NCI-H446 (cell line): ENCODE results near the gene NTRK2.

Experiments used
- DNase-seq, 2 experiments: peaks; one replicate each; lab custom pipeline; 2025; lab: John Stamatoyannopoulos, UW

Gene NTRK2

DNA sequence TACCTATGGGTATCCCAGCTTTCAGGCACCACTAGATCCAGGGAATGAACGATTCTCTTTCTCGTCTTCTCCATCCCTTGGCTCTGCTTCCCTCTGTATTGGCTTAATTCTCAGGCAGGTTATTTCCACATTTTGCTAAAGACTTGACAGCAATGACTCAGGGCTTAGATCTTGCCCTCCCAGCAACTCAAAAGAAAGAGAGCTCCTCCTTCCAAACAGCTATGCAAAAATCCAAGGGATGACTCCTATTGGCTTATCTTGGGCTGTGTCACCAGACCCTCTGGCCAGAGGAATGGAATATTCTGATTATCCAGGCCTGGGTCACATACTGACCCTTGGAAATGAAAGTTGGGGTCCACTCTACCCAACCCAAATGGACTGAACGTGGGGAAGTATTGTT is 270.2 kb downstream of the NTRK2 start:
- DNase-seq = no peak

DNA sequence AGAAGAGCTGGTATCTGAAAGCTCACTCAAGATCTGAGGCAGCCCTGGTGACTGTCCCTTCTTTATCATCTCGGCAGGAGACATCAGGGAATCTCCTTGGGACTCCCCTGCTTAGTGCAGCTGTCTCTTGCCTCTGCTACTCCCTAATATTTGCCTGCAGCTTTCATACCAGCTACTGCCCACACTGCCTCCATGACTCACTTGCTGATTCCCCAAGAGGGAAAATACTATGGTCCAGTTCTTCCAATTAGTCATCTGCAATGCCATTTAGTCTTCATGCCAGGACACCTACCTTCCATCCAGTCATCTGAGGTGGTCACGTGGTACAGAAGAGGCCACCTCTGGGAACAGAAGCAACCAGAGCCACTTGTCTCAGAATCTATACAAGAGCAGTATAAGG is 270.8 kb downstream of the NTRK2 start:
- no peak for DNase-seq

DNA sequence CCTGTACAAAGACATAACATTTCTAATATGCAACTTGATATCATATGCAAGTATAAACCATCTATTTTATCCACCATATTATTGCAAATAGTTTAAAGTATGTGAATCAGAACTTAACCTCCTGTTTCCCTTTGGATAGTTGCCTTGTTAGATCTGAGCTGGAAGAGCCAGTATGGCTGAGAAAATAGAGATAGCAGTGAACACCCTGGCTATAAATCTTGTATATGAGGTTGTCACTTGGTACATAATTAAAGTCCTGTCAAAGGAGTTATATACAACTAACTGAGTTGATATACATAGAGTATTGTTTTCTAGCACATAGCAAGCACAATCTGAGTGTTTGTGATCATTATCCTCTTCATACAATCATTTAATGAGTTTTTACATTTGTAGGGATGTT is 272.3 kb downstream of the NTRK2 start:
- no peak for DNase-seq

DNA sequence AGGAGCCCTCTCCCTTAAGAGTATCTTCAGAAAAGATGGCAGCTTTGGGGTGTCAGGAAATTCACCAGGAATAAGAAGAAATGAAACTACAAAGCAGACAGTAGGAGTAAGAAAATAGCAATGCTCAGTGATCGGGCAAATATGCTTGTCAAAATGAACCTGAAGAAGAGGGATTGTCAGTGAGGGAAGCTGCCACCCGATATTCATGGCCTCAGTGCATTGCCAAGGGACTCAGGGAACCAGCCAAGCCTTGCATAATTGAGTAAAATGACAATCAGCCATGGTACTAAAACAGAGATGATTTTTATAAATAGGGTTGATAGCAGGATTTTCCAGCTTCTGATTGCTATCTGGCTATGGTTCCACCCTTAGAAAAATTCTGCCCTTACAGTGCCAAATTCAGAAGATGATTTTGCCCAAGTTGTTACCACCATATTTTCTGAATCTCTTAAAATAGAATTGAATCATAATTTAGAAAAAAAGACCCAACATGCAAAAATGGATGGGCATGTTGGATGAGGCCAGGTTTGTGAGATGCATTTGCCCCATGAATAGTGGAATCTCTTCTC is 274.0 kb downstream of the NTRK2 start:
- no peak for DNase-seq

DNA sequence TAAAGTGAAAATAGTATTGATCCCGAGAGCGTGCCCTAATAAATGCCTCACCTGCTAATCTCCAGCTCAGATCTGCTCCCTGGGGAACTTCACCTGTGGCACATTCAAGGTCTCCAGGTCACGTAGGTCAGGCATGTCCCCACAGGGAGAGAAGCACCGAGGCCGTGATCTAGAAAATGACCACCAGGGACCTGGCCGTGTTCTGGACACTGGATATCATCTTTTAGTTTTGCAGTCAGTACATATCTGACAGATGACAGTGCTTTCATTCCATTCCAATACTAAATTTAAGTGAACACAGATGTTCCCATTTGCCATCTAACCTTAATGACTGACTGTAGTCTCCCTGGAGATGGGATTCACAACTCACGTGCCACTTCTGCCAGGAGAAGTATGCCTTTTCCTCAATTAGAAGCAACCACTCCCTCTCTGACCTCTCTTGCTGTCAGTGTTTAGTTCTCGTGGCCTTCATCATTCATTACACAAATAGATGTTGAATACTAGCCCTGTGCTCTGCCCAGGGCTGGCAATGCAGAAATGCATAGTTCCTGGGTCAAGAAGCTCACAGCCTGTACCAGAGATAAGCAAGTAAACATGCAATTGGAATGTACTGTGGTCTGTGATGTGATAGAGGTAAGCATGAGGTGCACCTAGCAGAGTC is 276.5 kb downstream of the NTRK2 start:
- no peak for DNase-seq

DNA sequence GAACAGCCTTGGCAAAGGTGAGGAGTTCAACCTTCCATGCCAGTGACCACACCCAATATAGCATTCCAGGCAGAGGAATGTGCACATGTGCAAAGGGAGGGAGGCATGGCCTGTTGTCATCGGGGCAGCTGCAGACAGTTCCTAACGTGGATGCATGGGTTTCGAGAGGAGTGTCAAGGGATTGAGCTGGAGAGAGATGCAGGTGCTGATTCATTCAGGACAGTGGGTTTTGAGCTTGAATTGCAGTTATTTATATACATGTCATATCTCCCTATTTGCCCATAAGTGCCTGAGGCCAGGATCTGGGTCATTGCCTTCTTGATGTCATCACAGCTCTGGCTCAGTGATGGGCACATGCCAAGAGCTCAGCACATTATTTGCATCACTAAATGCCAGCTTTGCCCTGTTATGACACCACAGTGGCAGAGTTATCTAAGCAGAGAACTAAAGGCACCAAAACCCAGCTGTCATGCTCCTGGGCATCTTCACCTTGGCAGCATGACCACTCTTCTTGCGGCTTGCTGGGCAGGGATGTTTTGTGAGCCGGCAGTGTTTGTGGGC is 278.0 kb downstream of the NTRK2 start:
- no peak for DNase-seq

DNA sequence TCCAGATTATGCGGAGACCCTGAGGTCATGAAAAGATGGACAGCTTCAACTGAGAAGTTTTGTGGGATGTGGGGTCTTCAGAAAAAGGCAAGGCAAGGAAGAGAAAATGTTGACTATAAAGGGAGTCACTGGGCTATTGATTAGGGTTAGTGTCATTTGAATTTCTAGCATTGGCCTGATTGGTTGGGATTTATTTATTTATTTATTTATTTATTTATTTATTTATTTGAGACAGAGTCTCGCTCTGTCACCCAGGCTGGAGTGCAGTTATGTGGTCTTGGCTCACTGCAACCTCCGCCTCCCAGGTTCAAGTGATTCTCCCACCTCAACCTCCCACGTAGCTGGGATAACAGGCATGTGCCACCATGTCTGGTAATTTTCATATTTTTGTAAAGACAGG is 279.7 kb downstream of the NTRK2 start:
- DNase-seq = no peak

DNA sequence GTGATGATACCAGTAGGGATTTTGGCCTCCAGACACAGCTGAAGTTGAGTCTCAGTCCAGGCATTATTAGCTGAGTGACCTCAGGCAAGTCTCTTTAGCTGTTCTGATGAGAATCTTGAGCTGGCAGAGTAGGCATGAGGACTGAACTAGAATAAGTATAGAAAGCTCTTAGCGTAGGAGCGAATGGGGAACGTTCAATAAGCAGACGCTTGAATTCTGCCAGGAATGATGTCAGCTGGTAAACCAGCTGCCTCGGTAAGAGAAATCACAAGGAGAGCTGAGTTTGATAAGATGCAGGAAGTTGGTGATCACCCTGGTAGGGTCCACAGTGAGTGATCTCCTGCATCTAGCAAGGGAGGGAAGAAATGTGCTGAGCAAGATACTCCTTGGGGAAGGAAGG is 280.4 kb downstream of the NTRK2 start:
- DNase-seq = no peak

DNA sequence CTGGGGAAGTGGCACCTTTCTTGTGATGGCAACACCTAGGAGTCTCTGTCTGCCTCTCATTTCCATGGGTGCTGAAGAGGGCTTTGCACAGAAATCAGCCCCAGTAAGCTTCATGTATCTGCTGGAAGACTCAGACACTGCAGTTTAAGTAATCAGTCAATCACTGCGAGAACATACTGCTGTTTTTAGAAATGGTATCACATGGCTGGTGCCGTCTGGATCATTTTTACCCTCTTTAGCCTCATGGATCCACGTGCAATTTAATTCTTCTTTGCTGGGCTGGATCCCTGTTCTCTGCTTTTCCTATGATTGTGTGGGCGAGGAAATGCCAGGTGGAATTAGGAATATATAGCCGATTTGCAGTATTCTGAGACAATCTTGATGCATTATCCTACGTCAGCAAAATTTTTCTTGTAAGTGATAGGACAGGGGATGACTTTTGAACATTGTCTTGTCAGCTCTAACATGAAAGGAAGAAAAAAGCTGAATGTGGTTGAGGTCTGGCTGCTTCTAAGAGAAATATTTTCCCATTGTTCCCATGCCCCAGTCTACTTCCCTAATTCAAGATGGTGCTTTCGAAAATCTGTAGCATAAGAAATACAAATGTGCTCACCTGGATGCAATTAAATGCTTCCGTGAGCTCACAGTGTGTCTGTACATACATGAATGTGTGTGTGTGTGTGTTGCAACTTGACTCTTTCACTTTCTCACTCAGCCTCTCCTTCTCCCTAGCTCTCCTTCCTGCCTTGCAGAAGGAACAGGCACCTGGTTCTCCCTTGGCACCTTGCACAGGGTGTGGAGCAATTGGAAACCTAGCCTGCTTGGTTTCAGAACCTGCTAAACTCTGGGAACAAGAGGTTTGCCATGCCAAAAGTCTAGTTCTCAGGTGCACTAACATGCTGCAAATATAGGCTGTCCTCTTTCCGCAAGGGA is 281.6 kb downstream of the NTRK2 start:
- DNase-seq = no peak

DNA sequence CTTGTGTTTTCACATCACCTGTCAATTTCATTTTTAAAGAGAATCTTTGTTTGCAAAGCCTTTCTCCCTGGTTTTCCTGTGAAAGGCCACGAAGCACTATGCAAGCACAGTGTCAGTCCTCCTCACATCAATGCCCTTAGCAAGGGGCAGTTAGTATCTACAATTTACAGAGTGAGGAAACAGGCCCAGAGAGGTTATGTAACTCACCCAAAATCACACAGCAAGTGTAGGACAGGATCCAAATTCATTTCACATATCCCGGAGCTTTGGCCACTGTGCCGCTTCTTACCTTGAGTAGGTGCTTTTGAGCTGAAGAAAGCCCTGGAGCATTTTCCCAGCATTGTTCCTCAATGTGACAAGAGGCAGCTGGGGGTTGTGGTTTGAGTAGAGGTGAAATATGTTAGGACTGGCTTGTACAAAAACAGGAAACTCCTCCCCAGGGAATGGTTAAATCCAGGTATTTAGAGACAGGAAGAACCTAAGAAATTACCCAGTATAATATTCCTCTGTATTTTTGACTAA is 283.8 kb downstream of the NTRK2 start:
- DNase-seq = no peak

DNA sequence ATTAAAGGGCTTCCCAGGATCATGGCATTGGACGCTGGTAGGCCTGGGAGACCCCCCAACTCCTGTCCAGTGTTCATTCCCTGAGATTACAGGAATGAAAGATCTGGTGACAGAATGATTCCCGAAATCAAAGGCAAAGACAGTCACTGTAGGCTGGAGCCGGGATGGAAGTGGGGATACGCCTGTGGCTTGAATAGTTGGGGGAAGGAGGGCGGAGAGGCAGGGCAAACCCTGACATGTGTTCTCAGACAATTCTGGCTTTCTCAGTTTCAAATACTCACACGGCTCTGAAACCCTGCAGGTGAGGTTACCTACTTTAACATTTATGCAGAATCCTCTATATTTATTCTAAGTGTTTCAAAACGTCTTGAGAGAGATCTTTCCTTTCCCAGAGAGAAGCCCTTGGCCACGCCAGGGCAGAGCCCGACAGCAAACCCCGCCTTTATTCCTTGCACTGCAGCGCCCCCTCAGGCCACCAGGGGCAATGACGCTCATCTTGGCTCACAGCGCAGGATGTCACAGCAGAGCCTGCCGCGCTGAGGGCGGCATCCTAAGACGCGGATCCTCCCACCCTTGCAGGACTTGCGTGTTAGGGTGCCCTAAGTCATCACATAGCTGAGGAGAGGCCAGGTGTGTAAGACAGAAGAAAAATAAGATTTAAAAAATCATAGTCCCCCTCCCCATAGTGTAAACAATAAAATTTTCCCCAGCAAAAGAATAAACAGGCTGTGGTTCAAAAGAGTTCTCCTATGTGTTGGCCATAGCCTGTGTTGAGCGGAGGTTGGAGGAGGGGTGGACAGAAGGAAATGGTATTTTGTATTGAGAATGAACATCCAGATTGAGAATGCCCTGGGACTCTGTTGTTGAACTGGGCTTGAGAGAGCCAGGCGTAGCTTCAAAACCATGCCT is 284.5 kb downstream of the NTRK2 start:
- peak; percentile 1 to 22 for DNase-seq

DNA sequence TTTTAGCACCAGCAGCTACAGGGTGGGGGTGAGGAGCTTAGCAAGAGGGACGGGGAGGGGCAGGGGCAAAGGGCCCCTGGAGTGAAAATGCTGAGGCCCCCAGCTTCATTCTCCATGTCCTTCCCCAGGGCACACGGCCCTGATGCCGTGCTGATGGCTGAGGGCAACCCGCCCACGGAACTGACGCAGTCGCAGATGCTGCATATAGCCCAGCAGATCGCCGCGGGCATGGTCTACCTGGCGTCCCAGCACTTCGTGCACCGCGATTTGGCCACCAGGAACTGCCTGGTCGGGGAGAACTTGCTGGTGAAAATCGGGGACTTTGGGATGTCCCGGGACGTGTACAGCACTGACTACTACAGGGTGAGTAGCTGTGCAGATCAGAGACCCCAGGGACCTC is 285.6 kb downstream of the NTRK2 start:
- no peak for DNase-seq

DNA sequence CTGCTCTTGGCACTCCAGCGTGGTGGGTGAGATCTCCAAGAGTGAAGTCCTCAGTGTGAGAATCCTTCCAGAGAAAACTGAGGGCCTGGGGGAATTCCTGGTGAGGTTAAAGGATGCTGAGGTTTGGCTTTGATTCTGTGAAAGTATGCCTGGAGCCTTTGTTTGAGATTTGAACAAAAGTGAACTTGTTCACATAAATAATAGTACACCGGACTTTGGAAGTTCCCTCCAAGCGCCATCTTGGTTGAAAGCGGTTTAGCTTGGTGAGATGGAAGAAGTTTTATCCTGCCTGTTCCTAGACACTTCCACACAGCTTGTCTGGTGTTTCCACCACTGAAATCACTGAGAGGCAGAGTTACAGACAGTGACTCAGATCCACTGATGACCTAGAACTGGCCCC is 286.4 kb downstream of the NTRK2 start:
- DNase-seq = no peak

DNA sequence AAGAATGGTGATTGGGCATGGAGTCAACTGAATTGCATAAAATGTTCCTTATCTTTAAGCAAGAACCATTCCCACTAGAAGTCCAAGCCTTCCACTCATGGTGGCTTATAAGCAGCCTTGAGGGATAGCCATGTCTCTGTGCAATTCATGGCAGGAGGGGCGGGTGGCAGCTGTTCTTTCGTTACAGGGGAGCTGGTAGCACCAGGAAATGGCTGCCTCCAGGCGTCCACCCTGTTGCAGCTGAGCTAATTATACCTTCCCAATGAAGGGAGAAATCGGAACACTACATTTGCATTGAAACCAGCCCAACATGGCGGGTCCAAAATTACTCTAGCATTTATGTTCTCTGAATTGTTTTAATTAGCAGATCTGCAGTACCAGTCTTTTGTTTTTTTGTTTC is 289.8 kb downstream of the NTRK2 start:
- DNase-seq = no peak

DNA sequence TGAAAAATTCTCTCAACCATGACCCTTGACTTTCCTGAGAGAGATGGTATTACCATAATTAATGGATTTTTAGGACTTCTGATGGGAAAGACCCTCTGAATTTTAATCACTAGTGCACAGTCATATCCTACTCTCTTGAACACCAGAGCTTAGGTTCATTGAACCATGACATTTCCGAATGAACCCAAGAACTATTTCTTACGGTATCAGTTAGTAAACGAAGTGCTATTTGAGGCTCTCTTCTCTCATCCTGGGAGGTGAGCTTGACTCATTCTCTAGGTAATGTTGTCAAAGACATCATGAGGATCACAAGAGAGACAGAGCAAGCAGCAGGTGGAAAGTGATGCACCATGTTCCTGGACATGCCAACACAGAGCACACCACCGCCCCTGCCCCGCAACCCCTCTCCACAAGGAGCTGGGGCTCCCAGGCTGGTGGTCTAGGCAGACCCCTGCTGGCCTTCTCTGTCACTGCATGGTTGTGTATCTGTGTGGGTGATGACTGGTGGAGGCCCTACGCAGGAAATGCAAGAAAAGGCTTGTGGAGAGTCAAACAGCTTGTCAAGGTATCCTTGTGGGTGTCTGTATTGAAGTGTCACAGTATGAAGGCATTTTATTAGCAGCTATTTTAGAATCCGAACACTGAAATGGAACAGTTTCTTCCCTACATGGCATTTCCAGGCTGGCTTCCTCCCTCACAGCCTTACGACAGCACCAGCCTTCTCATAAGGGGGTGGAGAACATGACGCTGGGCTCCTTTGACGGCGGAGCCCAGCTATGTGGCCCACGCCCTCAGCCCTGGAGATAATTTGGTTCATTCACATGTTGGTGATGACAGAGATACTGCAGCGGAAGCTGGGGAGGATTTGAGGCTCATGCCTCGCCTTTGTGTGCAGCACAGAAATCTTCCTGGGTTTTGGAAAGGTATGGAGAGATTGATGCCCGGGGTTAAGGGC is 297.6 kb downstream of the NTRK2 start:
- DNase-seq = no peak

DNA sequence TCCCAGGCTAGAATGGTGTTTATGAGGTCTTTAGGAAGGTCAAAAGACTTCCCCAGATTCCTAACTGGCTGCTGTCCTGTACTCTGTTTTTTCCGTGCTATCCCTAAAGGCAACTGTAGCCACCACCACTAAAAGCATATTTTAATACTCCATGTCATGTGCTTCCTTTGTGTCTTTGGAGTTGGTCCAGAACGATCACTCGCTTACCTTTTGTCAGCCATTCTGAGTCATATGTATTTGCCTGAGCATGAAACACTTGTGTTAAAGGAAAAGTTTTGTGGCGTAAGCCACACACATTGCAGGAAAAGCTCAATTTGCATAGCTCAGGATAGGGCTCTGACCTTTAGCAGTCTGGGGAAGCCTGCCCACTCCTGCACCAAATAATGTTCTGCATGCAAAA is 299.6 kb downstream of the NTRK2 start:
- DNase-seq = no peak

DNA sequence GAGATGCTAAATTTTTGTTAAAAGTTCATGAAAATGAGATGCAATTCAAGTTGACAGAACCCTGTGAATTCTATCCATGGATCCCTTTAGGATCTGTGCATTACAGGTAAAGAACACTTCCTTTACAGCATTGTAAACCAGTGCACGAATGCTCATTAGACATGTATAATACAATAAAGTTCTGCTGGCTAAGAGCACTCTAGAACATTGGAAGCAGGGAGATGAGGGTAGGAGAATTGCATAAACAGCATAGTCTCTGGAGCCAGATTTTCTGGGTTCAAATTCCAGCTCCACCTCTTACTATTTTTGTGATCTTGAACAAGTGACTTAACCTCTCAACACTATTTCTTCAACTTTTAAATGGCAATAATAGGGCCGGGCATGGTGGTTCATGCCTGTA is 300.2 kb downstream of the NTRK2 start:
- no peak for DNase-seq

DNA sequence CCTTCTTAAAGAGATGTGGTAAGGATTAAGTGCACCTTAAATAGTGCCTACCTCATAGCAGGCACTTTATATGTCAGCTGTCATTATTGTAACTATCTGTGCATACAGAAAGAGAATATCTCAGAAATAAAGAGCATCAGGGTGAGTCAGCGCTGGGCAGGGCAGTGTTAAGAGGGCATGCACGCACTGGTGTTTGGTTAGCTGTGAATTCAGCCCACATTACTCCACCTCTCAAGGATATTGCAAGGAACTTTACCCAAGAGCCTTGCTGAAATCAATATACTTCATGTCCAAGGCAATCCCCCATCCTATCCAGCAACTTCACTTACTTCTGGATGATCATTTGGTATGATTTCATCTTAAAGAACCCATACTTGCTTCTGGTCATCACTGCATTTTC is 300.9 kb downstream of the NTRK2 start:
- no peak for DNase-seq

DNA sequence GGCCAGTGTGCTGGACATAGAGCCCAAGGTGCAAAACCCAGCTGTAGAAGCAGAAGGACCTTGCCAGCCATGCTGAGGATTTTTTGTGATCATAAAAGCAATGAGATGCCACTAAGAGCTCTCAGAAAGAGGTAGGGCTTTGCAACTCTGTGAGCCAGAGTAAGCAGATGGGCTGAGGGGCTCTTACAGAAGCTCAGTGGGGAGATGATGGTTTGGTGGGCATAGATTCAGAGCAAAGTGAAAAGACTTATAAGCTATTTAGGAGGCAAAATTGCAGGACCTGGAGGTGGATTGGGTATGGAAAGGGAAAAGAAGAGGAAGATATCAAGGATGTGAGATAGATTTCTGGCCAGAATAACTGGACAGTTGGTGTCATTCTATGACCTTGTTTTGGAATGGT is 302.0 kb downstream of the NTRK2 start:
- DNase-seq = no peak

DNA sequence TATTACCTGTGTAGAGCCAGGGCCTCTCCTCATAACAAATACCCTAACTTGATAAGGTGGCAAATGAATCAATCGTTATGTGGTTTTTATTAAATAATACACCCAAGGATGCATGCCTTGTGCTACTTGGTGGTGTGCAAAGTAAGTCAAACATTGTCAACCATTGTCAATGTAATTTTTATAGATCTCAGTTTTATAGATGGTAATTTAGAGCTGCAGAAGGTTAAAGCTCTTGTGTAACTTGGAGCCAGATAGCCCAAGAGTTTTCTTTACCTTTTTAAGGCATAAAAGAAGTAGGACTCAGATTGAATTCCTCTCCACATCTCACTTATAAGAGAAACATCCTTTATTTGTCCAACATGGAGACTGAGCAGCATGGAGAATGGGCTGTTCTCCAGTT is 304.7 kb downstream of the NTRK2 start:
- no peak for DNase-seq
